Cardiac septum (tissue), 1 donor: ENCODE results near the gene POR. TPM values are rescaled to one million over a fixed set of nuclear protein-coding genes. Genes with fewer than 3 reads are reported as not detected.

Source experiments
- DNase-seq: peaks from one replicate; pipeline ENCODE4 v3.0.0-alpha.2; 2020; ENCODE audit warnings: low spot score
- intact Hi-C: fragments of 100-400 bp; cut with DNase I; formaldehyde crosslinking; loops from one replicate; pipeline ENCODE4 v1.14.0; 2022
- total RNA-seq: library from RNA; stranded (reverse); fragmentation: NEBNext Ultra II Directional; extraction: Animal tissue kit (Norgen Biotek cat#: 25700); gene quantifications from one replicate; pipeline ENCODE4 v1.2.1, GENCODE V29; 2021
- donor health status: DM: no; HTN: no; CAD: no.

Gene POR
- total RNA-seq, 1 donor from 2014 or later, result 39.7 TPM

DNA sequence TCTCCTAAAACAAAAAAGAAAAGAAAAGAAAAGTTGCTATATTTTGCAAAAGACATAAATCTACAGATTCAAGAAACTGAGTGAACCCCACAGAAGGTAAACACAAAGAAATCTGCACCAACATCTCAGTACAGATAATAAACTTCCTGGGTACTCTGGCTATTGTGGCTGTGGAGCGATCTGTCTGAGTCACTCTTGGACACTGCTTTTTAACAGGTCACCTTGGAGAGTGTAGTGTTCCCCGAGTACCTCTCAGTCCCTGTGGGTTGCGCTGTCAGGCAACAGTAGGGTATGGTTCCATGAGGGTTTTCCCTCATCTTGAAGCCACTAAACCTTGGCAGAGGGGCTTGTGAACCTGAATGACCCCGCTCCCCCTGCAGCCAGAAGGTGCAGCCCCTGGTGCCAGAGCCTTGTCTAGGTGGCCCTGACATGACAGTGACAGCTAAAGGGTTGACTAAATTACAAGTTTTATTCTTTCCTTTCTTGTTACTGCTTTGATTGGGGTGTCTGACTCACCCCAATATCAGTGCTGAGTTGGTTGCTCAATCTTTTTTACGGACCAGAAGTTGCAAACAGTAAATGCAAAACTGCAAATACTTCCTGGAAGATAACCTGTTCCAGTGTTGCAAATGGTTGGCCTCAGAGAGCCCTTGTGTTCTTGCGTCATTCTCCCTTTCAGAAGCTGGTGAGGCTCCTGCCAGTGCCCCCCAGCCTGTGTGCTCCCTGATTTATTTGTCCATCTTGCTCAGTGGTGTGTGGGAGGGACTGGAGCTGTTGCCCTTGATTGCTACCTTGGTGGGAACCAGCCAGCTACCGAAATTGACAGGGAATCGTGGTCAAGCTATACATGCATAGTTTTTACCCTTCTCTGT, 30.6 kb downstream of the POR start:
- intact Hi-C loops, result loop anchor here (5.0 kb wide), 2 partner anchors 52 to 72 kb away; no protein-coding TSS in a partner anchor
- no peak for DNase-seq

GRCh38 chr7:75946207-75946855, 31.4 kb downstream of the POR start:
- intact Hi-C loops, result loop anchor here (5.0 kb wide), 2 partner anchors 51 to 71 kb away; no protein-coding TSS in a partner anchor
- no peak for DNase-seq

GRCh38 chr7:75948179-75948578, 33.2 kb downstream of the POR start:
- intact Hi-C loops, result loop anchor here (5.0 kb wide), 2 partner anchors 49 to 69 kb away; no protein-coding TSS in a partner anchor
- no peak for DNase-seq

DNA sequence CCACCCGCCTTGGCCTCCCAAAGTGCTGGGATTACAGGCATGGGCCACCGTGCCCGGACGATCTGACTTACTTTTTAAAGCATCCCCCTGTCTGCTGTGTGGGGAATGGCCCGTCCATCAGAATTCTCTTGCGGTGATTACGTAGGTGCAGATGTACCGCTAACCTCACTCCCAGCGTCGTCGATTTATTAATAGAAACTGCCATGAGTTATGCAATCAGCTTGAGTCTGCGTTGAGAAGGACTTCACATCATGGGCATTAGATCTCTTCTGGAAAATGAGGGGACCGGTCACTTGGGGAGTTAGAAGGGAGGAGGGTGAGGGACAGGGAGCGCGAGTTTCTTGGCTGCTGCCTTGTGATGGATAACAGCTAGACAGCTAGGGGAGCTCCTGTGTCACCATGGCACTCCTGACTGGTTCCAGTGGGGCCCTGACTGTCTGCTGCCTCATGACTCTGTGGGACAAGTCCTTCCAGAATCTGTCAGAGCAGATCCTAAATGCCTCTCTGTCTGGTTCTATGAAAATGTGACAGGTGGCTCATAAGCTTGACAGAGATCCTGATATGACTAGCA, 35.2 kb downstream of the POR start:
- DNase-seq, result no peak
- intact Hi-C loops, result no loop called here

DNA sequence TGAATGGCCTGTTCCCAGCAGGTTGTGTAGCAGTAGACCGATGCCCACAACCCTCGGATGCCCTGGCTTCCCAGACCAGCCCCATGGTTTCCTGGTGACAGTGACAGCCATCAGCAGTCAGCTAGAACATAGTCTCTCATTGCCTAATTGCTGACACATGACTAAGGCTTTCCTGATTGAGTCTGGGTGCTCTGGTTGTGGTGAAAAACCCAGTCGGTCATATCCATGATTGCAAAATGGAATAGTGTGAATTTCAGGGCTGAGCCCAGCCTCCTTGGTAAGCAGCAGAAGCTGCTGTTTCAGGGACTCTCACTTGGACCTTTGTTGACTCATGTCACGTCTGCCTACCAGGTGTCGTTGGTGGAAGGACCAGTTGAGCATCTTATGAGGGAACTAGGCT, 36.6 kb downstream of the POR start:
- intact Hi-C loops, result no loop called here
- DNase-seq, result peak; percentile 85

- intact Hi-C loops, result no loop called here
- DNase-seq, result no peak
These were observed 38.5 kb downstream of the POR start for GRCh38 chr7:75953431-75953830.

DNA sequence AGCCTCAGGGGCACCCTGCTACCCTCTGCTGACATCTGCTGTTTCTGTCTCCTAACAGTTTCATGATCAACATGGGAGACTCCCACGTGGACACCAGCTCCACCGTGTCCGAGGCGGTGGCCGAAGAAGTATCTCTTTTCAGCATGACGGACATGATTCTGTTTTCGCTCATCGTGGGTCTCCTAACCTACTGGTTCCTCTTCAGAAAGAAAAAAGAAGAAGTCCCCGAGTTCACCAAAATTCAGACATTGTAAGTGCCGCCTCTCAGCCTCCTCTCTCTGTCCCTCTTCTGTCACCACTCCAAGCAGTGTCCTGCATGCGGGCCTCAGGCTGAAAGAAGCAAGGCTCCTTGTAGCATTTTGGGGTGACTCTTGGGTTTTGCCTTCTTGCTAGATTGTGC, 39.0 kb downstream of the POR start:
- no peak for DNase-seq
- intact Hi-C loops, result no loop called here

GRCh38 chr7:75955331-75955955, 40.5 kb downstream of the POR start:
- intact Hi-C loops, result no loop called here
- DNase-seq, result no peak

DNA sequence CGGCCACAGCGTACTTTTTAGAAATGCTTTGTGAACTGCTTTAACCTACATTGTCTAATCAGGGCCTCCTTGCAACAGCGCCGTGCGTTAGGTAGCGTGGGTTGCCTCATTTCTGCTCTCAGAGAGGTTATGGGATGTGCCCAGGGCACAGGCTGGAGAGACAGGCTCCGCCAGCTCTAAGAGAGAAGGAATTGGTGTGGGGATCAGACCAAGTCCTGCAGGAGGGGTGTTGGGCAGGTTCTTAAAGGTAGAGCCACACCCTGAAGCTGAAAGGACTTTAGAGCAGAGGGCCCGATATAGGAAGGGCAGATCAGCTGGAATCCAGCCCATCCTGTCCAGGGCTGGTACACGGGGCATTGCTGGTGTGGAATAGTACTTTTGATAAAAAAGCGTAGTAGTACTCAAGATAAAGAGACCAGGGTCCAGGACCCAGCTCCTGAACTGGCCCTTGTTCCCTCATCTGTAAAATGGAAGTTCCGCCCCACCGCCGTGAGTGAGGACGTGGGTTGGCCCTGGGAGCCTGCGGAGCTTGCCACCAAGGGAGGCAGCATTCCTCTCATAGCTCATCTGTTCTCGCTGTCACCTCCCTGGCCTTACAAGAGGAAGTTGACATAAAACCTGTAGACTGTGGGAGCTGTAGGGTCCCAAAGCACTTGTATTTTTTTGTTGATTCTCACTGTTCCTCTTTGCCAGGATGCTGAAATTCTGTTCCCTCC, 42.2 kb downstream of the POR start:
- DNase-seq, result no peak
- intact Hi-C loops, result no loop called here

DNA sequence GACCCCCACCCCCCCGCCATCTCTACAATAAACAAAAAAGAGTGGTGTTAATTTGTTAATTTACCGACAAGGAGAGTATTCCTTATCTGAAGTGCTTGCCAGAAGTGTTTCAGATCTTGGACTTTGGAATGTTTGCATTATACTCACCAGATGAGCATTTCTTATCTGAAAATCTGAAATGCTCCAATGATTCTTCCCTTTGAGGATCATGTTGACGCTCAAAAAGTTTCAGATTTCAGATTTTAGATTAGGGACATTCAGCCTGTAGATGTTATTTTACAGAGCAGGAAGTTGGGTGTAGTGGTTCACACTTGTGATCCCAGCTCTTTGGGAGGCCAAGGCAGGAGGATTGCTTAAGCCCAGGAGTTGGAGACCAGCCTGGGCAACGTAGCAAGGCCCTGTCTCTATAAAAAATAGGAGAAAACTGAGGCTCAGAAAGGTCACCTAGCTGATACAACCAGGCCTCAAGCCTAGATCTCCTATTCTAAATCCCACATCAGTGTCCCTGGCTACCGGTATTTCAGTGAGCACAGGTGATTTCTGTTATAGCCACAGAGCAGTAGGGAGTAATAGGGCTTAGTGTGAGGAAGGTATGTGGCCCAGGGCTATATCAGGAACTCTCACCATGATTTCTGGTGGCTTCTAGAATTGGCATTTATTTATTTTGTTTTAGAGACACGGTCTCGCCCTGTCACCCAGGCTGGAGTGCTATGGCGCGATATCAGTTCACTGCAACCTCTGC, 44.0 kb downstream of the POR start:
- intact Hi-C loops, result no loop called here
- no peak for DNase-seq

DNA sequence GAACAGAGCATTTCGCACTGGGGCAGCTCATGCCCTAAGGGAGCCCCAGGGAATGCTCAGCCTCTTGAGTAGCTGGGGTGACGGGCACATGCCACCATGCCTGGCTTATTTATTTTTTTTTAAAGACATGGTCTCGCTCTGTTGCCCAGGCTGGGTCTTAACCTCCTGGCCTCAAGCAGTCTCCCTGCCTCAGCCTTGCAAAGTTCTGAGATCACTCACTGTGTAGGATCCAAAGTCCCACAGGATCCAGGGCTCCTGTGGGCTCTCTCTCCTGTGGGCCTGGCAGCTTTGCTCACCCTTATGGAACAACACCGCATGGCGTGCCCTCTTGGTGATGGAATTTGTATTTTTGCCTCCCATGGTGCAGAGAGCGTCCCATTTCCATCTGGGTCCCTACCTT, 45.4 kb downstream of the POR start:
- intact Hi-C loops, result loop anchor here (5.0 kb wide), 1 partner anchor 52 kb away; no protein-coding TSS in a partner anchor
- DNase-seq, result no peak

DNA sequence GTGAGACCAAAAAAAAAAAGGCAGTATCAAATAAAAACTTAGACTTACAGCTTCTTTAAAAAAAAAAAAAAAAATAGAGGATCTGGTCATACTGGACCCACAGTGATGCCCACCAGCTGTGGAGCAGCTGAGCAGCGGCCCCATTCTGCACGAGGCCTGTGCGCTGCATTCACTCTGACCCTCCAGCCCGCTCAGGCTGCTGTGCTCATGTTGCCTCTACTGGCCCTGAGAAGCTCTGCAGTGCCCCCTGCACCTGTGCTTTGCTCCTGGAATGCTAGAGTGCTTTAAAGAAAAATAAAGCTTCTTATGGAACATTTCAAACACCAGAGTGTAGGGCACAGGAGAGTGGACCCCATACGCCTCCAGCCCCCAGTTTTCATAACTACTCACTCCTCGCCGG, 46.3 kb downstream of the POR start:
- DNase-seq, result no peak
- intact Hi-C loops, result loop anchor here (5.0 kb wide), 1 partner anchor 51 kb away; no protein-coding TSS in a partner anchor

DNA sequence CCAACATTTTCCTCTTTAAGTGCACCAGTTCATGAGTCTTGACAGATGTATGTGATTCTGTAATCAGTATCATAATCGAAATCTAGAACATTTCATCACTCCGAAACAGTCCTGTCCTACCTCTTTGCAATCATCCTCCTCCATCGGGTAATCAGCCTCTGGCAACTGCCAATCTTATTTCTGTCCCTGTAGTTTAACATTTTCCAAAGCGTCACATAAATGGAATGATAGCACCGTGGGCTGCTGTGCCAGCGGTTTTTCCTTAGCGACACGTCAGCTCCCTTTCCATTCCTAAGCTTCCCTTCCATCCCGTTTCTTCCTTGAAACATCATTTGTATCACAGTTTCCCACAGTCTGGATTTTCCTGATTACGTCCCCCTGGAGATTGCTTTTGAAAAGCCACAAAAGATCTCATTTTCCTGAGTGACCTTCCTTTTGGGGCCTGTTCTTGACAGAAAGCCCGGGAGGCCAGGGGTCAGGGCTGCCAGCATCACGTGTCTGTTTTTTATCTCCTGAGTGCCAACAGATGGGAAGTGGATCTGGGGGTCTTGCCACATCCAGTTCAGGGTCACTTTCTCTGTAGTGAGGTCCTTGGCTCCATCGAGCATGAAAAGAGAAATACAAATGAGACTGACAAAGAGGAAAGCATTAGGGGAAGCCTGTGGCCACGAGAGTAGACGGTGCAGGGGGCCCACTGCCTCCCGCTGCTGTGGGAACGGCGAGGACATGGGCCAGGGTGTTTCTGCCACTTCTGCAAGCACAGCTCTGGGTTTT, 47.8 kb downstream of the POR start:
- DNase-seq, result no peak
- intact Hi-C loops, result loop anchor here (5.0 kb wide), 1 partner anchor 50 kb away; no protein-coding TSS in a partner anchor

DNA sequence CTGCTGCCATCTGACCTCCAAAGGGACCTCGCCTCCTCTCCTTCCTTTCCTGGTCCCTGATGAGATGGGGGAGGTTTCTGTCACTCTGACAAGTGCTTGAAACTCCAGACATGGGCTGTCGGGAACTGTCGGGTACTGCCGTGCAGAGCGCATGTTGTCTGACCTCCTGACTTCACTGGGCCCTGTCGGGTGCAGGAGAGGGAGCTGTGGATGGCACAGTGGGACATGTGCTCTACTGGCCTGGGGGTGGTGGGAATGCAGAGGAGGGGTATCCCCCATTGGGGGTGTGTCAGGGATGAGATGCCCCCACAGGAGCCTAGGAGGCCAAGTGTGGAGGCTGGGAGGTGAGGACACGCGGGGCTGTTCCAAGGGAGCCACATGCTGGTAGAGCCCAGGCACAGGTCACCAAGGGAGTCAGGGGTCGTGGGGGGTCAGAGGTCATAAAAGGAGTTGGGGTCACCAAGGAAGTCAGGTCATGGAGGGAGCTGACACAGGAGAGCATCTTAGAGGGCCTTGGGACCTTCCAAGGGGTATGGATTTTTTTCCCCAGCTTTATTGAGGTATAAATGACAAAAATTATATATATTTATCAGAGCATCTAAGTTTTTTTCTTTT, 48.5 kb downstream of the POR start:
- DNase-seq, result no peak
- intact Hi-C loops, result loop anchor here (5.0 kb wide), 1 partner anchor 49 kb away; no protein-coding TSS in a partner anchor

DNA sequence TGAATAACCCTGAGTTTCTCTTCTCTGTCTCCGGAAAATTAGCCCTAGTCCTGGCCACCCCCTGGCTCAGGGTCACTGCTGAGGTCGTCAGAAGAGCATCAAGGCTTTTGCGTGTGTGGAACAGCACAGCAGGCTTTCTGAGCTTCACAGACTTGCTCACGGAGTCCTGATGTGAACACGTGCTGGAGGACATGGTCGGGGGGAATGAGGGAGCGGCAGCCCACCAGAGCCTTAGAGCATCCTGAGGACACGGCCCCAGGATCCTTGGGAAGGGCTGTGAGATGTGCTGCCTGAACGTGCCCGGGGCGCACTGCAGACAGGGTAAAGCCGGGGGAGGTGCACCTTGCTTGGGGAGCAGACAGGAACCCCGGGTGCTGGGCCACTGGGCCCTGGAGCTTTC, 50.7 kb downstream of the POR start:
- intact Hi-C loops, result loop anchor here (5.0 kb wide), 2 partner anchors 48 to 88 kb away; partner anchors contain the start of genes POR and RHBDD2
- DNase-seq, result no peak

GRCh38 chr7:75966190-75966961, 51.4 kb downstream of the POR start:
- intact Hi-C loops, result loop anchor here (5.0 kb wide), 2 partner anchors 49 to 89 kb away; partner anchors contain the start of genes POR and RHBDD2

More at GRCh38 chr7:75966190-75966961, 51.4 kb downstream of the POR start:
- DNase-seq, result no peak
